ENCODE results near the gene C15orf39. TPM values are rescaled to one million over a fixed set of nuclear protein-coding genes. Genes with fewer than 3 reads are reported as not detected.

The C15orf39 gene
- total and polyA plus RNA-seq, 2 of the 13 experiments (the other 11 are each of a cell fraction or from before 2014, with no cell fraction given): 6.2 to 13.5 TPM

DNA sequence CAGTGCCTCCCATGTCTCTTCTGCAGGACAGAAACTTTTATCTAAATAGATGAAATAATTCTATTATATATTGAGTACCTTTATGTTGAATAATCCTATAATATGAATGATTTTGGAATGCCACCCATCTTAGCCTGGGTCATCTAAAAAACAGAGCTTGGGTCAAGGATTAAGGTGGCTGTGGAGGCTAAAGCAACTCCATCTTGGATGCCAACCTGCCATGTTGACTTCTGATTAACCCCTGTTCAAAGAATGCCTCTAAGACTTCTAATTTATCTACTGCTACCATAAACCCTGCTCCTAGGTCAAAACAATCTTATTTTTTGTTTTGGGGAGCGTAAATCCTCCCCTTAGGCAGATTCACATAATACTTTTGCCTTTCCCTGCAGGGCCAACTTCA lies 31.5 kb upstream of the C15orf39 start (continued):
- TF ChIP-seq ZIK1 (CRISPR knock-in tag; IDR thresholded peaks at IDR 0.05; ENCODE audit: borderline replicate concordance, low read depth) (no peak), ZNF160 (CRISPR knock-in tag; IDR thresholded peaks at IDR 0.05) (no peak), MIER2 (CRISPR knock-in tag; IDR thresholded peaks at IDR 0.05) (no peak), PAF1 (CRISPR knock-in tag; IDR thresholded peaks at IDR 0.05) (no peak)

DNA sequence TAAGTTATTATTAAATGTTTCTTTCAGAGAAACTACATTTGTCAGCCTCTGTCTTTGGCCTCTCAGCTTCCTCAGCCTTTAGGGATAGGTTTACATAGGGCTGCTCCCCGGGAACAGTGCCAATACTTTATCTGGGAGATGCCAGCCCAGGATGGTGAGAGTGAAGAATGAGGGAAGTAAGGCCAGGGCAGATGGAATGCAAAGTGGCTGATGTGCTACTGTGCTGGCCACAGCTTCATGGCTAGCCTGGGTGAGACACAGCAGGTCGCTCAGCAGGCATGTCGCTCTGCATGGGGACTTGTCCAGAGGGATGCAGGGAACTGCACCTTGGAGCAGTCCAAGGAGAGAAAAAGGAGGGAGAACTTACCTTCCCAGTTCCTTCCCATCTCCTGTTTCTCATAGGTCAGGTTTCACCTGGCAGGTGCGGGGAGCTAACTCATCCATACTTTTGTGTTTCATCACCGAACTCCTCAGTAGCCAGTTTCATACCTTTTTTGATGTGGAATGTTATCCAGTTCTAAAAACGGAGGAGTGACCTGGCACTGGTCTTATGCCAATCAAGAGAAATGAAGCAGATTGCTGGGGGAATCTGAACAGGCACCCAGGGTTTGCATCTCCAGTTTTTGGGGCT lies 30.9 kb upstream of the C15orf39 start:
- no peaks in the 10 kb centered on the region for H3K79me2 ChIP-seq (ENCODE audit: insufficient read depth, low read length)
- CTCF ChIA-PET (ENCODE audit: low intra/inter-chr PET ratio, low total read pairs): no interaction called here
- no peaks in the 10 kb centered on the region for H4K20me1 ChIP-seq (ENCODE audit: insufficient read depth, low read length)
- H3K27me3 ChIP-seq (ENCODE audit: control insufficient read depth in 1 of 2, insufficient read depth in 2 of 2, low read length in 2 of 2): no peaks in the 10 kb centered on the region; a peak in 1 of 5 replicates
- intact Hi-C loops (cut with micrococcal nuclease; ENCODE audit: unreplicated experiment): no loop called here
- POLR2A ChIA-PET: no interaction called here
- in situ Hi-C loops (cut with HindIII; ENCODE audit: extremely low pct_ligation_motif_present, low pct_unique_long_range_greater_than_20kb): no loop called here
- no peak overlapping the region for H2AFZ ChIP-seq (ENCODE audit: low read length)
- H3K4me1 ChIP-seq (ENCODE audit: insufficient read depth, low read length): peaks cover 67% of the 10 kb centered on the region
- H3K9me3 ChIP-seq (ENCODE audit: low read length): no peaks in the 10 kb centered on the region; the same call in 1 of the 2 replicates
- no peaks in the 10 kb centered on the region for H3K36me3 ChIP-seq (replicated peaks in 1 of 2; ENCODE audit: control insufficient read depth in 1 of 2, insufficient read depth in 2 of 2, low read length in 2 of 2)
- WGBS (ENCODE audit: low lambda C conversion rate): 54% methylated on average over 6 of the region's 6 CpGs
- DNase-seq (ENCODE audit: low spot score): no peak
- H3K27ac ChIP-seq (ENCODE audit: extremely low read length, insufficient read depth, low read length): no peak overlapping the region
- no peak for ATAC-seq
- no peak overlapping the region for H3K4me2 ChIP-seq (ENCODE audit: low read depth, low read length)
- BruUV-seq (replicated peaks): no TSS peak
- no peak overlapping the region for H3K4me3 ChIP-seq (replicated peaks in 1 of 3; ENCODE audit: insufficient read depth in 1 of 3, low read depth in 2 of 3, low read length in 3 of 3)
- FAIRE-seq: no peak
- no peak overlapping the region for H3K9ac ChIP-seq (ENCODE audit: insufficient read depth, low read depth, low read length)
- TF ChIP-seq ZNF563 (CRISPR knock-in tag; IDR thresholded peaks at IDR 0.05) (no peak), CREB1 (IDR thresholded peaks at IDR 0.05) (no peak), CREB1 (CRISPR knock-in tag; IDR thresholded peaks at IDR 0.05) (no peak), ATF7 (IDR thresholded peaks at IDR 0.05) (no peak), ATF7 (CRISPR knock-in tag; IDR thresholded peaks at IDR 0.05) (no peak), FLYWCH1 (CRISPR knock-in tag; IDR thresholded peaks at IDR 0.05) (no peak), ZNF775 (CRISPR knock-in tag; IDR thresholded peaks at IDR 0.05; ENCODE audit: borderline replicate concordance) (no peak), MIER2 (CRISPR knock-in tag; IDR thresholded peaks at IDR 0.05) (no peak)
- TF ChIP-seq, protein P1, sequence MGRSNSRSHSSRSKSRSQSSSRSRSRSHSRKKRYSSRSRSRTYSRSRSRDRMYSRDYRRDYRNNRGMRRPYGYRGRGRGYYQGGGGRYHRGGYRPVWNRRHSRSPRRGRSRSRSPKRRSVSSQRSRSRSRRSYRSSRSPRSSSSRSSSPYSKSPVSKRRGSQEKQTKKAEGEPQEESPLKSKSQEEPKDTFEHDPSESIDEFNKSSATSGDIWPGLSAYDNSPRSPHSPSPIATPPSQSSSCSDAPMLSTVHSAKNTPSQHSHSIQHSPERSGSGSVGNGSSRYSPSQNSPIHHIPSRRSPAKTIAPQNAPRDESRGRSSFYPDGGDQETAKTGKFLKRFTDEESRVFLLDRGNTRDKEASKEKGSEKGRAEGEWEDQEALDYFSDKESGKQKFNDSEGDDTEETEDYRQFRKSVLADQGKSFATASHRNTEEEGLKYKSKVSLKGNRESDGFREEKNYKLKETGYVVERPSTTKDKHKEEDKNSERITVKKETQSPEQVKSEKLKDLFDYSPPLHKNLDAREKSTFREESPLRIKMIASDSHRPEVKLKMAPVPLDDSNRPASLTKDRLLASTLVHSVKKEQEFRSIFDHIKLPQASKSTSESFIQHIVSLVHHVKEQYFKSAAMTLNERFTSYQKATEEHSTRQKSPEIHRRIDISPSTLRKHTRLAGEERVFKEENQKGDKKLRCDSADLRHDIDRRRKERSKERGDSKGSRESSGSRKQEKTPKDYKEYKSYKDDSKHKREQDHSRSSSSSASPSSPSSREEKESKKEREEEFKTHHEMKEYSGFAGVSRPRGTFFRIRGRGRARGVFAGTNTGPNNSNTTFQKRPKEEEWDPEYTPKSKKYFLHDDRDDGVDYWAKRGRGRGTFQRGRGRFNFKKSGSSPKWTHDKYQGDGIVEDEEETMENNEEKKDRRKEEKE (IDR thresholded peaks at IDR 0.05): no peak
- TF ChIP-seq, protein P2, sequence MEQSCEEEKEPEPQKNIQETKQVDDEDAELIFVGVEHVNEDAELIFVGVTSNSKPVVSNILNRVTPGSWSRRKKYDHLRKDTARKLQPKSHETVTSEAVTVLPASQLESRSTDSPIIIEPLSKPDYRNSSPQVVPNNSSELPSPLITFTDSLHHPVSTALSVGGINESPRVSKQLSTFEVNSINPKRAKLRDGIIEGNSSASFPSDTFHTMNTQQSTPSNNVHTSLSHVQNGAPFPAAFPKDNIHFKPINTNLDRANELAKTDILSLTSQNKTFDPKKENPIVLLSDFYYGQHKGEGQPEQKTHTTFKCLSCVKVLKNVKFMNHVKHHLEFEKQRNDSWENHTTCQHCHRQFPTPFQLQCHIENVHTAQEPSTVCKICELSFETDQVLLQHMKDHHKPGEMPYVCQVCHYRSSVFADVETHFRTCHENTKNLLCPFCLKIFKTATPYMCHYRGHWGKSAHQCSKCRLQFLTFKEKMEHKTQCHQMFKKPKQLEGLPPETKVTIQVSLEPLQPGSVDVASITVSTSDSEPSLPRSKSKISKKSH (CRISPR knock-in tag; IDR thresholded peaks at IDR 0.05; ENCODE audit: borderline replicate concordance): no peak
- TF ChIP-seq, protein P3, sequence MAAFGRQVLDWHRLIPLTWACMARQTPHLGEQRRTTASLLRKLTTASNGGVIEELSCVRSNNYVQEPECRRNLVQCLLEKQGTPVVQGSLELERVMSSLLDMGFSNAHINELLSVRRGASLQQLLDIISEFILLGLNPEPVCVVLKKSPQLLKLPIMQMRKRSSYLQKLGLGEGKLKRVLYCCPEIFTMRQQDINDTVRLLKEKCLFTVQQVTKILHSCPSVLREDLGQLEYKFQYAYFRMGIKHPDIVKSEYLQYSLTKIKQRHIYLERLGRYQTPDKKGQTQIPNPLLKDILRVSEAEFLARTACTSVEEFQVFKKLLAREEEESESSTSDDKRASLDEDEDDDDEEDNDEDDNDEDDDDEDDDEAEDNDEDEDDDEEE (CRISPR knock-in tag; IDR thresholded peaks at IDR 0.05): no peak
- TF ChIP-seq, protein P4, sequence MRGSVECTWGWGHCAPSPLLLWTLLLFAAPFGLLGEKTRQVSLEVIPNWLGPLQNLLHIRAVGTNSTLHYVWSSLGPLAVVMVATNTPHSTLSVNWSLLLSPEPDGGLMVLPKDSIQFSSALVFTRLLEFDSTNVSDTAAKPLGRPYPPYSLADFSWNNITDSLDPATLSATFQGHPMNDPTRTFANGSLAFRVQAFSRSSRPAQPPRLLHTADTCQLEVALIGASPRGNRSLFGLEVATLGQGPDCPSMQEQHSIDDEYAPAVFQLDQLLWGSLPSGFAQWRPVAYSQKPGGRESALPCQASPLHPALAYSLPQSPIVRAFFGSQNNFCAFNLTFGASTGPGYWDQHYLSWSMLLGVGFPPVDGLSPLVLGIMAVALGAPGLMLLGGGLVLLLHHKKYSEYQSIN (CRISPR knock-in tag; IDR thresholded peaks at IDR 0.05; ENCODE audit: borderline replicate concordance): no peak

Measured in HepG2 (cell line).